GM18498 (cell line): Measurements from ENCODE around the gene HBG2.
"Not testable (repeated sequence)": the region's sequence is repeated elsewhere in the genome, so short reads cannot be mapped to it uniquely, and the experiment has no call there.

Experiments
- ATAC-seq: cut with Tn5 transposase; IDR thresholded peaks from one replicate; pipeline ENCODE4 v1.9.1; 2021; ENCODE audit warnings: mild to moderate bottlenecking, moderate library complexity; ENCODE audit not compliant: unreplicated experiment

Gene HBG2

DNA sequence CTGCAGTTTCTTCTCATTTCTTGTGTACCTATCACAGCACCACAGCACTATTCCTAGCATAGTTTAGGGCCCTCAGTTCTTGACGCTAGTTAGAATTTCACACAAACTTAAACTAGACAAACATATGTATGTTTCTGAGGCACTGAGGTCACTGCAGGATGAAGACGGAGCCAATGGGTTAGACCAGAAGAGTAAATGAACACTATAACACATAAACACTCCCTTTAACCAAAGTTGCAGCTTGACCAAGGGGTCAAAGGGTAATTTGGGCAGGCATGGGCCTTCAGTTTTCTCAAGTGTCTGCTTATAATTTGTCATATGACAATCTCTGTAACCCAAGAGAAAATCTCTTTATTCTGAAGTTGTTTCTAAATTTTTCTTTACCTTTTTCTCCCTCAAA lies 28.0 kb upstream of the HBG2 start:
- no peak for ATAC-seq

- ATAC-seq: no peak
Observed at GRCh38 chr11:5281596-5281995, 27.0 kb upstream of the HBG2 start.

- peak; percentile 92 for ATAC-seq
Observed at GRCh38 chr11:5280582-5281102, 26.1 kb upstream of the HBG2 start.

GRCh38 chr11:5279471-5280090 lies 25.0 kb upstream of the HBG2 start:
- ATAC-seq: no peak

GRCh38 chr11:5277807-5278382 lies 23.3 kb upstream of the HBG2 start:
- peak; percentile 58 for ATAC-seq

DNA sequence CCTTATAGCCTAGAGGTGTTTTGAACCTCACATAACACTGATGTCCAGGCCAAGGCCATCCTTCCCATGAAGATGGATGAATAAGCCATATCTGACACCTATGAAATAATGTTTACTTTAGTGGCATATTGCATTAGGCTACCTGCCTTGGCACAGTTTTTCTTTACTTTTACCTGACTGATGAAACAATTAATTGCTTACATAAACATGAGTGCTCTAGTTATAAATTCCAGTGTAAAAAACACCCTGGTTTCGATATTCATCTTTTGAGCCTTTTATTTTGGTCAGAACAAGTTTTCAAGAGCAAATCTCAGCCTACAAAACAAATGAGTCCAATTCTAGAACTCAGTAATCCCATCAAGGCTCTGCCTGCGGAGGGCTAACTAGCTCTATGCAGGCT lies 22.1 kb upstream of the HBG2 start:
- ATAC-seq: no peak

GRCh38 chr11:5275369-5276110 lies 21.0 kb upstream of the HBG2 start:
- ATAC-seq: no peak

DNA sequence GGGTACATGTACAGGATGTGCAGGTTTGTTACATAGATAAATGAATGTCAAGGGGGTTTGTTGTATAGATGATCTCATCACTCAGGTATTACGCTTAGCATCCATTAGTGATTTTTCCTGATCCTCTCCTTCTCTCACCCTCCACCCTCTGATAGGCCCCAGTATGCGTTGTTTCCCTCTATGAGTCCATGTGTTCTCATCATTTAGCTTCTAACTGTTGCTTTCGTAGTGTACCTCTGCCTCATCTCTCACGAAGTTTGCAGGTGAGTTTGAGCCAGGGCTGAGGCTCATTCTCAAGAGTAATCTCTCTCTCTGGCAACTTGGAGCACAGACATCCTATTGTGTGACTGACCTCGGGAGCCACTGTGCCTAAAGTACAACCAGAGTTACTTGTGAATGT lies 19.8 kb upstream of the HBG2 start:
- no peak for ATAC-seq

DNA sequence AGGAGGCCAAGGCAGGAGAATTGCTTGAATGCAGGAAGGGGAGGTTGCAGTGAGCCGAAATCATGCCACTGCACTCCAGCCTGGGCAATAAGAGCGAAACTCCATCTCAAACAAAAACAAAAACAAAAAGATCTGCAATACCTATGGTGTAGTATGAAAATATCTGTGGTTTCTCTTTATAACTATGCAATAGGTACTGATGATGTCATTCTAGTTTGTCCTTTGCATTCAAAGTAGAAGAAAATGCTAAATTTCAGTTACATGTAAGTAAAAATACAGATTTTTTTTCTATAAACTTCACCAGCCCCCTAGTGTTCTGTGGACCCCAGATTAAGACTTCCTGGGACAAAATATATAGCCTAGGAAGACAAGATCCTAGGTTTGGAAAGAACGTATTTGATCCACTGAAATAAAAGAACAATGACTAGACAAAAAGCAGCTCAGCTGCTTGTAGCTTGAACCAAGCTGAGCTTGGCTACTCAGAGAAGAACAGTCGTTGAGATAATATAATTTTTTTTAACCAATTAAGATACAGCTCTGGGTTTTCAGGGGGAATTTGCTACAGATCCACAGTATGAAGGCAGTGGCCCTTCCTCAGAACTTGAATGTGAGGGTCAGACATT lies 17.9 kb upstream of the HBG2 start:
- no peak for ATAC-seq

DNA sequence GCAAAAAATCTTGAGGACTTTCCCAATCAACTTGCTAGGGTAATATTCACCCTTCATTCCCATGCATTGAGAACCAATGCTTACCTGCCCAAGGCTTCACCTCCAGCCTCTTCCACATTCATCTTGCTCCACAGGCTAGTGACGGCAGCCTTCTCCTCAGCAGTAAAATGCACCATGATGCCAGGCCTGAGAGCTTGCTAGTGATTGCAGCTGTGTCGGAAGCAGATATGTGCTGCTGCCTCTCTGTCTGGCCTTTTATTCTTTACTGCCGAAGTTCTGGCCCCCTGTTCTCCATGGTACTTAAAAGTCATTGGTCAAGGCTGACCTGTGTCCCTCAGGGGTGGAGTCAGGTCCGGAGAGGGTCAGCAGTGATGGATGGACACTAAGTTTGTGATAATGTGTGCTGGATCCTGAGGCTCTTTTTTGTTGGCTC lies 15.2 kb upstream of the HBG2 start, which contains the start of gene HBE1:
Gene HBE1 (minus strand): TSS at position 231 of the 433 bp plus-strand sequence. CDS start 55 bp downstream, at position 176.
- ATAC-seq: no peak

DNA sequence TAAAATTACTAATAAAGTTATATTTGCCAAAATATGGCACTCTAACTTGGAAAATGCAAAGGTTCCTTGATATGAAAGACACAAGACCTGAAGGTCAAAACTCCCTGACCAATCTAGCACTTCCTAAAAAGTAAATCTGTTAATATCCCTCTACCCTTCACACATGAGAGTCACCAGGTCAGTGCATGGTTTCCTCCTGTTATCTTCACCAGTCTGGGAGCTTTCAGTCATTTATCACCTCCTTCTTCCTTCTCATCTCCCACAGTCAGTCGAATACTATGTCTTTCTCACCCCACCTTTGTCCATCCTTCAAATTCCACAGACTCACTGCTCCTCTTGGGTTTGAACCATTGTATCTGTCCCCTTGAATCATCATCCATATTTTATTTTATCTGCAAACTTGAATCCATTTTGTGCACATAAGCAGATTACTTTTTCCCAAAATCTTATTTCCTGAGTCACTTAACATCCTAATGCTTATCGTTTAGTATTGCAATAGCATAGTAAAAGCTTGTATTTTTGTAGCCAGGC lies 12.5 kb upstream of the HBG2 start:
- no peak for ATAC-seq

- ATAC-seq: no peak
Observed at GRCh38 chr11:5266609-5267008, 12.0 kb upstream of the HBG2 start.

DNA sequence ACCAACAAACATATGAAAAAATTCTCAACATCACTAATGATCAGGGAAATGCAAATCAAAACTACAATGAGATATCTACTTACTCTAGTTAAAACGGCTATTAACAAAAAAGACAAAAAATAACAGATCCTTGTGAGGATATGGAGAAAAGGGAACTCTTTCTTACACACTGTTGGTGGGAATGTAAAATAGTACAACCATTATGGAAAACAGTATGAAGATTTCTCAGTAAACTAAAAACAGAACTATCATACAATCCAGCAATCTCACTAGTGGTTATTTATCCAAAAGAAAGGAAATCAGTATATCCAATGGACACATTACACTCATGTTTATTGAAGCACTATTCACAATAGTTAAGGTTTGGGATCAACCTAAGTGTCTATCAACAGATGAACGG lies 11.3 kb upstream of the HBG2 start:
- no peak for ATAC-seq

GRCh38 chr11:5258543-5259262 lies 4.1 kb upstream of the HBG2 start:
- no peak for ATAC-seq

DNA sequence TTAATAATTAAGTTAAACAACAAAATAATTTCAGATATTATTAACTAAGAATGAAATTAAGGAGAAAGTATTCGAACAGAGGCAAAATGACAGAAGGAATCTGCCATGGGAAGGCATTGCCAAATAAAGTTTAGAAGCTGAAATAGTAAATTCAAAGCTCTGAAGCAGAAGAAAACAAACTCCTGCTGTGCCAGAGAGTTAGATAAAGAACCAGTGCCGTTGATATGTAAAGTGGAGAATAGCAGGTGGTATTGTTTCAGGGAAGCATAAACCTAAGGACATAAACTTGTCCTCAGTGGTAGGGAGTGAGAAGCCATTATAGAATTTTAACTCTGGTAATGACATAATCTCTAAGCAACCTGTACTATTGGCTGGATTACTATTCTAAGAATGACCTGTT lies 2.7 kb upstream of the HBG2 start:
- no peak for ATAC-seq

DNA sequence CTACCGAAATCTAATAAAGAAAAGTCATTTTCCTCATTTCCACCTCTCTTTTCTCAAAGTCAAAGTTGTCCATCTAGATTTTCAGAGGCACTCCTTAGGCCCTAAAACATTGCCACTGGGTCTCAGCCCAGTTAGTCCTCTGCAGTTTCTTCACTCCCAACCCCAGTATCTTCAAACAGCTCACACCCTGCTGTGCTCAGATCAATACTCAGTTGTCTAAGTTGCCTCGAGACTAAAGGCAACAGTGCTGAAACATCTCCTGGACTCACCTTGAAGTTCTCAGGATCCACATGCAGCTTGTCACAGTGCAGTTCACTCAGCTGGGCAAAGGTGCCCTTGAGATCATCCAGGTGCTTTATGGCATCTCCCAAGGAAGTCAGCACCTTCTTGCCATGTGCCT lies 558 bp downstream of the HBG2 start:
- ATAC-seq: not testable (repeated sequence)

- not testable (repeated sequence) for ATAC-seq
Observed at GRCh38 chr11:5253440-5253839, 1.1 kb downstream of the HBG2 start.

DNA sequence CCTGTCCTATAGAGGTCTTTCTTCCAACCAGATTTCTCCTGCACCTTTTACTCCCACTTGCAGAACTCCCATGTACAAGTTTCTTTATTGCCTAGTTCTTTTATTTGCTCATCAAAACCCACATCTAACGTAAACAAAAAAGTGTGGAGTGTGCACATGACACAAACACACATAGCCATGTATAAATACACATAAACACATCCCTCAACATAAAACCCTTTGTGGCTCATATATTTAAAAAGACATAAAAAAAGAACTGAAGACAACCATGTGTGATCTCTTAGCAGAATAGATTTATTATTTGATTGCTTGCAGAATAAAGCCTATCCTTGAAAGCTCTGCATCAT lies 1.7 kb downstream of the HBG2 start:
- ATAC-seq: no peak

- ATAC-seq: no peak
Observed at GRCh38 chr11:5252192-5252918, 2.2 kb downstream of the HBG2 start.

GRCh38 chr11:5251746-5252145 lies 2.8 kb downstream of the HBG2 start:
- ATAC-seq: no peak
